ENCODE measurements around the gene GFOD1. TPM values are rescaled to one million over a fixed set of nuclear protein-coding genes. Genes with fewer than 3 reads are reported as not detected.

Gene GFOD1
- total RNA-seq, 1 experiment from 2014 or later = 0.68 TPM

DNA sequence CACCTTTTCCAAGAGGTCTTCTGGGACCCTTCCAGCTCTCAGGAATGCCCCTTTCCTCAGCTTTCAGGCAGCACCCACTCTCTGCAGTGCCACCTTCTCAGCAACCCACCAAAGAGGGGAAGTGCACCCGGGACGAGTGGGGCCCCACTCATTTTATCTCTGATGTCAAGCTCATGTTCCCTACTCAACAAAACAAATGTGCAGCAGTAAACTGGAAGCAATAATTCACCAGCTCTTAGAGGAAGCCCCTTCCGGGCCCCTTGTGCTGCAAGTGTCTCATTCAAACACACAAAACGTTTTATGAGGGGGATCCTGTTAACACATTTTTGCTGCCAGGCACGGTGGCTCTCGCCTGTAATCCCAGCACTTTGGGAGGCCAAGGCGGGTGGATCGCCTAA lies 13.6 kb downstream of the GFOD1 start:
- Histone ChIP-seq H3K4me3 (no peak overlapping the region), H4K20me1 (ENCODE audit: insufficient read depth) (no peaks in the 10 kb centered on the region), H3K36me3 (ENCODE audit: low read depth) (no peaks in the 10 kb centered on the region), H3F3A (ENCODE audit: insufficient read depth, low read depth) (peaks cover 18% of the 10 kb centered on the region; the same call in 1 of the 2 replicates), H3K27ac (peak overlapping the region; percentile 81), H2AFZ (no peak overlapping the region), H3K9me3 (ENCODE audit: insufficient read depth, low read depth) (no peaks in the 10 kb centered on the region), H3K9me2 (ENCODE audit: insufficient read depth) (no peaks in the 10 kb centered on the region), H3K4me2 (peak overlapping the region; percentile 63; the same call in 1 of the 2 replicates), H3K79me2 (ENCODE audit: low read depth) (peaks cover 9% of the 10 kb centered on the region; the same call in 1 of the 2 replicates), H3K27me3 (ENCODE audit: insufficient read depth, low read depth) (no peaks in the 10 kb centered on the region), H3K4me1 (replicated peaks; ENCODE audit: insufficient read depth) (peaks cover 42% of the 10 kb centered on the region)
- TF ChIP-seq, protein P1, sequence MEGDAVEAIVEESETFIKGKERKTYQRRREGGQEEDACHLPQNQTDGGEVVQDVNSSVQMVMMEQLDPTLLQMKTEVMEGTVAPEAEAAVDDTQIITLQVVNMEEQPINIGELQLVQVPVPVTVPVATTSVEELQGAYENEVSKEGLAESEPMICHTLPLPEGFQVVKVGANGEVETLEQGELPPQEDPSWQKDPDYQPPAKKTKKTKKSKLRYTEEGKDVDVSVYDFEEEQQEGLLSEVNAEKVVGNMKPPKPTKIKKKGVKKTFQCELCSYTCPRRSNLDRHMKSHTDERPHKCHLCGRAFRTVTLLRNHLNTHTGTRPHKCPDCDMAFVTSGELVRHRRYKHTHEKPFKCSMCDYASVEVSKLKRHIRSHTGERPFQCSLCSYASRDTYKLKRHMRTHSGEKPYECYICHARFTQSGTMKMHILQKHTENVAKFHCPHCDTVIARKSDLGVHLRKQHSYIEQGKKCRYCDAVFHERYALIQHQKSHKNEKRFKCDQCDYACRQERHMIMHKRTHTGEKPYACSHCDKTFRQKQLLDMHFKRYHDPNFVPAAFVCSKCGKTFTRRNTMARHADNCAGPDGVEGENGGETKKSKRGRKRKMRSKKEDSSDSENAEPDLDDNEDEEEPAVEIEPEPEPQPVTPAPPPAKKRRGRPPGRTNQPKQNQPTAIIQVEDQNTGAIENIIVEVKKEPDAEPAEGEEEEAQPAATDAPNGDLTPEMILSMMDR (conservative IDR thresholded peaks at IDR 0.05) = no peak
- TF ChIP-seq EZH2 (IDR thresholded peaks at IDR 0.05; ENCODE audit: low read depth) = no peak
- CTCF ChIA-PET = no interaction called here
- BruUV-seq (replicated peaks) = no TSS peak
- POLR2A ChIA-PET (ENCODE audit: unreplicated experiment) = no interaction called here
- no peak for DNase-seq
- intact Hi-C loops (cut with micrococcal nuclease; ENCODE audit: unreplicated experiment) = no loop called here

DNA sequence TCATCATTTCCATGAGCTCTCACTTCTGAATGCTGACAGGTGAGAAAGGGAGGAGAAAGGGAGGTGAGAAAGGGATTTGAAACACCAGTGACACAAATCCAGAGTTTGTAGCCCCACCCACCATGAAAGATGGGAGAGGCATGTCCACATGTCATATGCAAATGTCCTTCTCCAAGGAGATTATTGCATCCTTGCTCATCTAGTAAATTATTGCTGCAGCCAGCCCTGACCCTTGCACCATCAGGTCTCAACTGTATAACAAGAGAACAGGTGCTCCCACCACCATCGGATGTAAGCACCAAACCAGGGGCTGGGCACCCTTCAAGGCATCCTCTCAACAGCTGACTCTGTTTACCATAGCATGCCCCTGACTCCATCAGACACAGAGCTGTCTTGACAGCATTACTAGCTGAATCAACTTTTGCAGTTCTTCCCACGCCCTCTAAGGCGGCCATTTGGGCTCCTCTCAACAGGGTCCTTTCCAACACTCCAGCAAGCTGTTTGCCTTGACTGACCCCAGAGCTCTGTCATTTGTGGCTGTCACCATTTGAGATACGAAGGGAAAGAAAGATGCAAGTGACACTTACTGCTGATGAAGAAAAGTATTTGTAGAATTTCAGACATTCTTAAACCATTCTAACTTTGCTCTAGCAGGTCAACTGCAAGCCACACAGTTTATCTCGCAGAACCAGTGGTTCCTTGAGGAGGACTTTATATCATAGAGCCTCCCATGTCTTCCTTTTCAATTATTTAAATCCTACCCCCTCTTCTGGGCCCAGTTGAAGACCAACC lies 14.2 kb downstream of the GFOD1 start:
- Histone ChIP-seq H3K9me3 (ENCODE audit: insufficient read depth, low read depth) (no peaks in the 10 kb centered on the region), H3K4me2 (0 out of 2 replicates have a peak overlapping the region, but pooled peaks have one; percentile 63), H3F3A (ENCODE audit: insufficient read depth, low read depth) (peaks cover 18% of the 10 kb centered on the region; the same call in 1 of the 2 replicates), H3K9me2 (ENCODE audit: insufficient read depth) (no peaks in the 10 kb centered on the region), H3K4me3 (no peak overlapping the region), H3K27me3 (ENCODE audit: insufficient read depth, low read depth) (no peaks in the 10 kb centered on the region), H3K4me1 (replicated peaks; ENCODE audit: insufficient read depth) (peaks cover 42% of the 10 kb centered on the region), H2AFZ (no peak overlapping the region), H3K36me3 (ENCODE audit: low read depth) (no peaks in the 10 kb centered on the region), H3K79me2 (ENCODE audit: low read depth) (peaks cover 9% of the 10 kb centered on the region; the same call in 1 of the 2 replicates), H4K20me1 (ENCODE audit: insufficient read depth) (no peaks in the 10 kb centered on the region), H3K27ac (peak overlapping the region; percentile 81; the same call in 1 of the 2 replicates)
- no peak for TF ChIP-seq EZH2 (IDR thresholded peaks at IDR 0.05; ENCODE audit: low read depth)
- TF ChIP-seq, protein P1 (conservative IDR thresholded peaks at IDR 0.05) = no peak
- POLR2A ChIA-PET (ENCODE audit: unreplicated experiment) = no interaction called here
- BruUV-seq (replicated peaks) = no TSS peak
- DNase-seq = no peak
- CTCF ChIA-PET = no interaction called here
- intact Hi-C loops (cut with micrococcal nuclease; ENCODE audit: unreplicated experiment) = no loop called here

DNA sequence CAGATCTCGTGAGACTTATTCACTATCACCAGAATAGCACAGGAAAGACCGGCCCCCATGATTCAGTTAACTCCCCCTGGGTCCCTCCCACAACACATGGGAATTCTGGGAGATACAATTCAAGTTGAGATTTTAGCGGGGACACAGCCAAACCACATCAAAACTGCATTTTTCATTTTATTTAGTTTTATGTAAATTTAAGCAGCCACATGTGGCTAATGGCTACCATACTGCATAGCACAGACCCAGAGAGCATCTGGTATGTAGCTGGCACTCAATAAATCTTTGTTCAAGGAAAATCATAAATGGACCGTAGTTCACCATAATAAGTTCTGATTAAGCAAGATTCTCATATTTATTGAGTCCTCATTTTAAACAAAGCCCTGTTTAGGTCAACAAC lies 15.3 kb downstream of the GFOD1 start:
- Histone ChIP-seq H4K20me1 (ENCODE audit: insufficient read depth) (no peaks in the 10 kb centered on the region), H3K4me1 (replicated peaks; ENCODE audit: insufficient read depth) (peaks cover 35% of the 10 kb centered on the region), H3K27ac (no peak overlapping the region), H3K36me3 (ENCODE audit: low read depth) (no peaks in the 10 kb centered on the region), H3K9me3 (ENCODE audit: insufficient read depth, low read depth) (no peaks in the 10 kb centered on the region), H3K27me3 (ENCODE audit: insufficient read depth, low read depth) (no peaks in the 10 kb centered on the region), H3K4me3 (no peak overlapping the region), H3K4me2 (no peak overlapping the region), H3K79me2 (ENCODE audit: low read depth) (peaks cover 9% of the 10 kb centered on the region; the same call in 1 of the 2 replicates), H3K9me2 (ENCODE audit: insufficient read depth) (no peaks in the 10 kb centered on the region), H2AFZ (no peak overlapping the region), H3F3A (ENCODE audit: insufficient read depth, low read depth) (peaks cover 15% of the 10 kb centered on the region; the same call in 1 of the 2 replicates)
- no TSS peak for BruUV-seq (replicated peaks)
- POLR2A ChIA-PET (ENCODE audit: unreplicated experiment) = no interaction called here
- TF ChIP-seq EZH2 (IDR thresholded peaks at IDR 0.05; ENCODE audit: low read depth) = no peak
- TF ChIP-seq, protein P1 (conservative IDR thresholded peaks at IDR 0.05) = no peak
- intact Hi-C loops (cut with micrococcal nuclease; ENCODE audit: unreplicated experiment) = no loop called here
- CTCF ChIA-PET = no interaction called here
- no peak for DNase-seq
